Choroid plexus epithelial cell (primary cell): ENCODE data around the gene SH3TC1.

Experiments
- DNase-seq: peaks from one replicate; pipeline ENCODE4 v3.0.0-alpha.2; 2010; ENCODE audit warnings: low read depth
- H3K4me3 ChIP-seq: 2 replicates; pipeline ENCODE4 v1.5.1; 2011; ENCODE audit warnings: low read depth, mild to moderate bottlenecking, control low read depth, low read length, moderate library complexity
- TF ChIP-seq, protein P1 (sequence below): conservative IDR thresholded peaks from 2 replicates; pipeline ENCODE4 v1.5.1; 2011; ENCODE audit warnings: low read depth, mild to moderate bottlenecking, control low read depth, inconsistent platforms, low read length, moderate library complexity

SH3TC1 gene

DNA sequence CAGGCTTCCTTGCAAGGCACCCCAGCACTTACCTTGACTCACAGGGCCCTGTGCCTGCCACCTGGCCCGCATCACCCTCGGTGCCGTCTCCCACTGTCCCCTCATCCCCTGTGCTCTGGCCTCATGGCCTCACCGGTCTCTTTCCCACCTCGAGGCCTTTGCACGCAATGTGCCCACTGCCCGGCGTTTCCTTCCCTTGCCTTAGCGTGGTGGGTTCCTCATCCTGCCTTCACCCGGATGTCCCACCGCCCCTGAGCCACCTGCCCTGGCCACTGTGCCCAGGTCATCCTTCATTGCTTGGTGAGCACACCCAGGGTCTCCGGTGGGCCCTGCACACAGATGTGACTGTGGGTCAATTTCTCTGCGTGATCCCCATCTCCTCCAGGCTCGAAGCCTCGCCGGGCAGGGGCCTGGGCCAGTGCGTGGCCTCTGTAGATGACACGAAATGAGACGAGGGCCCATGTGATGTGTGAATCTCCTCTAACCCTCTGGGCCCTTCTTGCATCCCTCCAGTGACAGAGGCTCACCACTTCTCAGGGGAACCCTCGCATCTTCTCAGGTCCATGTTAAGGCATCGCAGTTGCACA, 75.1 kb downstream of the SH3TC1 start:
- DNase-seq, result no peak
- H3K4me3 ChIP-seq, result no peak overlapping the region
- TF ChIP-seq, protein P1, sequence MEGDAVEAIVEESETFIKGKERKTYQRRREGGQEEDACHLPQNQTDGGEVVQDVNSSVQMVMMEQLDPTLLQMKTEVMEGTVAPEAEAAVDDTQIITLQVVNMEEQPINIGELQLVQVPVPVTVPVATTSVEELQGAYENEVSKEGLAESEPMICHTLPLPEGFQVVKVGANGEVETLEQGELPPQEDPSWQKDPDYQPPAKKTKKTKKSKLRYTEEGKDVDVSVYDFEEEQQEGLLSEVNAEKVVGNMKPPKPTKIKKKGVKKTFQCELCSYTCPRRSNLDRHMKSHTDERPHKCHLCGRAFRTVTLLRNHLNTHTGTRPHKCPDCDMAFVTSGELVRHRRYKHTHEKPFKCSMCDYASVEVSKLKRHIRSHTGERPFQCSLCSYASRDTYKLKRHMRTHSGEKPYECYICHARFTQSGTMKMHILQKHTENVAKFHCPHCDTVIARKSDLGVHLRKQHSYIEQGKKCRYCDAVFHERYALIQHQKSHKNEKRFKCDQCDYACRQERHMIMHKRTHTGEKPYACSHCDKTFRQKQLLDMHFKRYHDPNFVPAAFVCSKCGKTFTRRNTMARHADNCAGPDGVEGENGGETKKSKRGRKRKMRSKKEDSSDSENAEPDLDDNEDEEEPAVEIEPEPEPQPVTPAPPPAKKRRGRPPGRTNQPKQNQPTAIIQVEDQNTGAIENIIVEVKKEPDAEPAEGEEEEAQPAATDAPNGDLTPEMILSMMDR, result no peak

DNA sequence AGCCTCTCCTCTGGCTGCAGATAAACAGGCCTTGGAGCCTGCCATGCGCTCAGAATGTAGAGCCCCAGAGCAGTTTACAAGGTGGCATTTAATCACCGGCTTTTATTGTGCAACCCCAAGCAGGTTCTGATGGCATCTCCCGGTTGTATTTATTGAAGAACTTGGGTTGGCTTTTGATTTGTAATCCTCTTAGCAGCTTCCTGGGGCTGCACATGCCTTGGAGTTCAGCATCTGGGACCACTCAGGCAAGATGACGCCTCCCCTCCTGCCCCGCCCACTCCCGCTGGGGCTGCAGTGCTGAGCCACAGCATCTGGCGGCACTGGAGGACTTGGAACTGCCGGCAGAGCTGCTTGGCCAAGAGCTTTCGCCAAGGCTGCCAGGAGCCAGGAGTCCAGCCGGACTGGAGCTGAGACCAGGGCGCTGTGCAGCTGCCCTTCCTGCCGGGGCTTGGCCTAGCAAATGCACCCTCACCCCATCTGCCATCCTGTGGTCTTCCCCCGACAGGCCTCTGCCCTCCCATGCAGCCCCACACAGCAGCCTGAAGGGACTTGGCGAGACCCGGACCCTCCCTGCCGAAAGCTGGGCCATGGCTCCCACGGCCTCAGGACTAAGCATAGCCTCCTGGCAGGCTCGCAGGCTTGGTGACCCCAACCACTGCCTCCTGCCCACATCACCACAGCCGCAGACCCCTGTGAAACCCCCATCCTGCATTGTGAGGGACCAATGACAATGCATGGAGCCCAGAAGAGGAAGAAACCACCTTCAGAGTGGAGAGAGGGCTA, 75.9 kb downstream of the SH3TC1 start:
- TF ChIP-seq, protein P1, result peak; percentile 75
- H3K4me3 ChIP-seq, result no peak overlapping the region
- peak; percentile 95 for DNase-seq

DNA sequence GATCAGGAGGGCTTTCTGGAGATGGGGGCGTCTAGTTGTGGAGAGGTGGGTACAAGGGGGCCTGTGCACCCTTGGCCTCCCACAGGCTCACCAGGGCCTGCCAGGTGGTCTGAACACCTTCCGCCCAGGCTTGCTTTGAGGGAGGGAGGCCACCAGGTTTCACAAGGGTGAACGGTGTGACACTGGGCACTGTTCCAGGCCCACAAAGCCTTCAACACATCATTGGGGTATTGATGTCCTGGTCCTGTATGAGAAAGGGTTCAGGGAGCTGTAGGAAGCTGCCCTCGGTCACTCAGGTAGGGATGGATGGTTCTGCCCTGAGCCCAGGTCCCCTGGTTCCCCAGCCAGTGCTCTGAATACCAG, 76.4 kb downstream of the SH3TC1 start:
- H3K4me3 ChIP-seq, result no peak overlapping the region
- no peak for DNase-seq
- TF ChIP-seq, protein P1, result no peak

DNA sequence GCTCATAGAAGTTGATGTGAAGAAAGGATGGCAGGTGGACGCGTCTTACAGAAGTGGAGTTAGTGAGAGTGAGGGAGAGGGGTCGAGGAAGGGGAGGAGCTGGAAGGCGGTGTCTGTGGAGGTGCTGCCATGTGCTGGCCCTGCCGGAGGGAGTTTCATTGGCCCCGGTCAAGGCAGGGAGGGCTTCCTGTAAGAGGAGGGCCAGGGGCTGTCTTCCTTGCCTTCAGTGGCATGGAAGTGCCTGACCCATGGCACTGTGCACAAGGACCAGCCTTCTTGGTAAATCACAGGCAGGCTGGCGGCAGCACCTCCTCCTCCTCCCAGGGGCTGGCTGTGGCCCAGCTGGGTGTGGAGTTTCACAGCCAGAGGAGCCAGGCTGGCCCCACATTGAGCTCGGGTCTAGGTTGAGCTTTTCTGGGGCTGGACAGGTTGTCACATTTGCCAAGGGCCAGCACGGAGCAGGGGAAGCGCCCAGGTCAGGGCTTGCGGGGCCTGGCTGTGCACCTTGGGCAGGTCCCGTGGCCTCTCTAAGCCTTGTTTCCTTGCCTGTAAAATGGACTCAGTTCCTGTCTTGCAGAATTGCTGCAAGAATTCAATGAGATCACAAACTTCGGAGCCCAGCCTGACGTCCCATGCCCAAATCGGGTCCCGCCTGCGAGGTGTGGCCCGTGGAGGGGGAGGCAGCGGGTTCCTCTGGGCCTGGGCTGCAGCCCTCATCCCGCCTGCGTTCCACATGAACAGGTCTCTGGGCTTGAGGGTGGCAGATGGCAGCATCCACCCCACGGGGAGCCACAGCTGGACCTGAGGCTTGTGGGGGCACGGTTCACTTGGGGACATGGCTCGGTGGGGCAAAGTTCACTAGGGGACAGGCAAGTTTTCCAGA, 77.5 kb downstream of the SH3TC1 start:
- peak; percentile 42 for DNase-seq
- TF ChIP-seq, protein P1, result no peak
- no peak overlapping the region for H3K4me3 ChIP-seq

DNA sequence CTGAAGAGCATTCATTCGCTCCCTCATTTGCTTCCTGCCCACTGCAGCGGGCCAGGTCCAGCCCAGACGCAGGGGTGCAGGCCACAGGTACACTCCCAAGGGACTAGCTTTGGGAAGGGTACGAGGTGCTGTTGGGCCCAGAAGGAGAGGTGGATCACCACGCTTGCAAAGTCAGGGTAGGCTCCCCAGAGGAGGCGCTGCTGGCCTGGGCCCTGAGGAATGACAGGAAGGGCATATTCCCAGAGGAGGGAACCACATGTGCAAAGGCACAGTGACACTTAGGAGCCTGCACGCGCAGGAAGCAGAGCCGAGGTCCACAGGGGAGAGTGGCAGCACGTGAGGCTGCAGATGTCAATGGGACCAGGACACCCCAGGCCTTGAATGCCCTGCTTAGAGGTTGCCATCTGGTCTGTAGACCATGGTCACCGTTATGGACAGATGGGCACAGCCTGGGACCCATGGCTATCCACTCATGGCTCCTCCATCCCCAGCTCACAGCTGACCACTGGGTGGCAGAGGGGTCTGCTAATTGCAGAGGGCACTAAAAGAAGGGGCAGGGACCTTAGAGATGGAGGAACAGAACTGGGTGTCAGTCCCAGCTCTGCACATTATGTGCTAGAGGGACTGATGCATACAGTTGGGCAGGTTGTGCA, 78.4 kb downstream of the SH3TC1 start:
- no peak for DNase-seq
- no peak overlapping the region for H3K4me3 ChIP-seq
- TF ChIP-seq, protein P1, result peak; percentile 28

DNA sequence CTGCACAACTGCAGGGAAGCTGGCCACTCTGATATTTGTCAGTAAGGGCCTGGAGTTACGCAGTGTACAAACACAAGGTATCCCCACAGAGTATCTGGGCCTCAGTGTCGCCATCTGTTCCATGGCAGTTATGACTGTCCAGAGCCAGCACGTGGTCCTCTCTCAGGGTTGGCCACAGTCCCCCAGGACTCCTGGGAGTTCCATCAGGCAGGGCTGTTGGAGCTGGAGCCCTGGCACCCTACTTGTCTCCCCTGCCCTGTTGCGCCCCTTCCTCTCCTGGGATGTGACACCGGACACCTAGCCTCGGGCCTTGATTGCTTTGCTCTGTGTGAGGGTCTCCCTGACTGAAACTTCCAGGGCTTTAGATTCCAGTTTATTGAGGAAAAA, 78.9 kb downstream of the SH3TC1 start:
- DNase-seq, result no peak
- H3K4me3 ChIP-seq, result no peak overlapping the region
- TF ChIP-seq, protein P1, result no peak
